OCI-LY7 (cell line): ENCODE measurements around the gene RNGTT.

Experiments used
- EZH2phosphoT487 ChIP-seq: fragments of 200-600 bp; sonication (generic); IDR thresholded peaks from 2 replicates; pipeline ENCODE4 v1.6.1; 2018; ENCODE audit warnings: low read depth, borderline replicate concordance, mild to moderate bottlenecking, mixed run types, antibody characterized with exemption, low read length, moderate library complexity, mixed read lengths
- TF ChIP-seq, protein P1 (sequence below): fragments of 200-600 bp; sonication (generic); conservative IDR thresholded peaks from 2 replicates; pipeline ENCODE4 v1.5.1; 2014; ENCODE audit warnings: mild to moderate bottlenecking, antibody characterized with exemption, low read length, moderate library complexity, mixed read lengths

DNA sequence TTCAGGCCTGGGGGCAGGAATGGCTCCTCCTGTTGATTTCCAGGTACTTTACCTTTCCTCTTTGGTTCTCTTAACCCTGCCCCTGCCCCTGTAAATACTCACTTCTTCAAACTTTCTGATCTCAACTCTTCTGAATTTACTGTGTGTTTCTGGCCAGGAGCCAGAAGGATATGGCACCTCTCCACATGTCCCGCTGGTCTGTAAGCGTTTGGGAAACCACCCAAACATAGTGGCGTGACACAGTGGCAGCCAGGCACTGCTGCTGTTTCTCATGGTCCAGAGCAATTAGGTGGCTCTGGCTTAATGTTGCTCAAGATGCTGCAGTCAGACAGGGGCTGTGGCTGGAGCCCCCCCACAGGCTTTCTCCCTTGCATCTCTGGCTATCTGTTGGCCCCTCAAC is 374.5 kb downstream of the RNGTT start:
- TF ChIP-seq, protein P1, sequence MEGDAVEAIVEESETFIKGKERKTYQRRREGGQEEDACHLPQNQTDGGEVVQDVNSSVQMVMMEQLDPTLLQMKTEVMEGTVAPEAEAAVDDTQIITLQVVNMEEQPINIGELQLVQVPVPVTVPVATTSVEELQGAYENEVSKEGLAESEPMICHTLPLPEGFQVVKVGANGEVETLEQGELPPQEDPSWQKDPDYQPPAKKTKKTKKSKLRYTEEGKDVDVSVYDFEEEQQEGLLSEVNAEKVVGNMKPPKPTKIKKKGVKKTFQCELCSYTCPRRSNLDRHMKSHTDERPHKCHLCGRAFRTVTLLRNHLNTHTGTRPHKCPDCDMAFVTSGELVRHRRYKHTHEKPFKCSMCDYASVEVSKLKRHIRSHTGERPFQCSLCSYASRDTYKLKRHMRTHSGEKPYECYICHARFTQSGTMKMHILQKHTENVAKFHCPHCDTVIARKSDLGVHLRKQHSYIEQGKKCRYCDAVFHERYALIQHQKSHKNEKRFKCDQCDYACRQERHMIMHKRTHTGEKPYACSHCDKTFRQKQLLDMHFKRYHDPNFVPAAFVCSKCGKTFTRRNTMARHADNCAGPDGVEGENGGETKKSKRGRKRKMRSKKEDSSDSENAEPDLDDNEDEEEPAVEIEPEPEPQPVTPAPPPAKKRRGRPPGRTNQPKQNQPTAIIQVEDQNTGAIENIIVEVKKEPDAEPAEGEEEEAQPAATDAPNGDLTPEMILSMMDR = no peak
- no peak for TF ChIP-seq EZH2phosphoT487
